ENCODE measurements around the gene FAAP20. TPM values are rescaled to one million over a fixed set of nuclear protein-coding genes. Genes with fewer than 3 reads are reported as not detected.

The FAAP20 gene
- total and polyA plus RNA-seq, 9 donors = 17.0 to 56.4 (median 45.2) TPM

DNA sequence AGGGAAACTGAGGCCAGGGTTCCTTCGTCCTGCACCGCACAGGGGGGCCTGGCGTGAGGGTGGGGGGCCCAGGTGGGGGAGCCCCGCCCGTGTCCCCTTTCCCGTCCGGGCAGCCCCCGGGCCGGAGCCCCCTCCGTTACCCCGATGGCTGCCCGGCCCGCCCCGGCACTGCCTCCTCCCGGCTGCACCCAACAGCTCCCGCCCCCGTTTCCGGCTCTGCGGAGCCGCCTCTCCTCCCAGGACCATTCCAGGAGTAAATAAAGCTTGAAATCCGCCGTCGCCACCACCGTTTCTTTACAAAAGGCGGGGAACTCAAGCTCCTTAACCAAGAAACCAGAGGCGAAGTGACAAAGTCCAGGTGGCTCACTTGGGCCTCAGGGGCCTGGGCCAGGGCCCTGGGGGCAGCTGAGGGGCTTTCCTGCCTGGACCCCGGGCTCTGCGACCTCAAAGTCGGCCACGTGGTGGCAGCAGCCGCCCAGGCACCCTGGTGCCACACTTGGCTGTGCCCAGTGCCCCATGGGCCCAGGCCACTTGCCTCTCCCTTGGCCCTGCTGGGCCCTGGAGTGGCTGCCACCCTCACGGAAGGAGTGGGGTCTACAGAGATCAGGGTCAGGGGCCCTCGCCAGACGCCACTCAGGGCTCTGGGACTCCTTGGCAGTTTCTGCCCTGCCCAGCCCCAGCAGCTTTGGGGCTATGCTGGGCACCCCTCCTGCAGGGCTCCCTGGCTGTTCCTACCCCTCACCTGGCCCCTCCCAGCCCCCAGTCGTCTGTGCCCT, 514 bp upstream of the FAAP20 start:
- Histone ChIP-seq H3K36me3 (ENCODE audit: control insufficient read depth, insufficient read depth, low read length) (peaks cover 3% of the 10 kb centered on the region), H3K4me3 (ENCODE audit: low read length) (peak overlapping the region; percentile 70), H3K9me3 (replicated peaks; ENCODE audit: control insufficient read depth, low read depth, low read length) (no peaks in the 10 kb centered on the region), H3K27me3 (ENCODE audit: control insufficient read depth, insufficient read depth, low read length) (no peaks in the 10 kb centered on the region), H3K4me1 (ENCODE audit: control insufficient read depth, insufficient read depth, low read length) (peaks cover 67% of the 10 kb centered on the region), H3K27ac (ENCODE audit: low read length) (peak overlapping the region; percentile 95)
- 3% methylated on average over 32 of the region's 35 CpGs for WGBS (ENCODE audit: insufficient coverage)
- peak; percentile 95 for DNase-seq

- no peak for DNase-seq
- Histone ChIP-seq H3K27ac (ENCODE audit: low read length) (peak overlapping the region; percentile 65), H3K4me1 (ENCODE audit: control insufficient read depth, insufficient read depth, low read length) (peaks cover 66% of the 10 kb centered on the region), H3K9me3 (replicated peaks; ENCODE audit: control insufficient read depth, low read depth, low read length) (no peaks in the 10 kb centered on the region), H3K4me3 (ENCODE audit: low read length) (peak overlapping the region; percentile 18), H3K27me3 (ENCODE audit: control insufficient read depth, insufficient read depth, low read length) (no peaks in the 10 kb centered on the region), H3K36me3 (ENCODE audit: control insufficient read depth, insufficient read depth, low read length) (peaks cover 3% of the 10 kb centered on the region)
- 53% methylated on average over 39 of the region's 44 CpGs for WGBS (ENCODE audit: insufficient coverage)
These were observed 874 bp downstream of the FAAP20 start for GRCh38 chr1:2193514-2194281.

DNA sequence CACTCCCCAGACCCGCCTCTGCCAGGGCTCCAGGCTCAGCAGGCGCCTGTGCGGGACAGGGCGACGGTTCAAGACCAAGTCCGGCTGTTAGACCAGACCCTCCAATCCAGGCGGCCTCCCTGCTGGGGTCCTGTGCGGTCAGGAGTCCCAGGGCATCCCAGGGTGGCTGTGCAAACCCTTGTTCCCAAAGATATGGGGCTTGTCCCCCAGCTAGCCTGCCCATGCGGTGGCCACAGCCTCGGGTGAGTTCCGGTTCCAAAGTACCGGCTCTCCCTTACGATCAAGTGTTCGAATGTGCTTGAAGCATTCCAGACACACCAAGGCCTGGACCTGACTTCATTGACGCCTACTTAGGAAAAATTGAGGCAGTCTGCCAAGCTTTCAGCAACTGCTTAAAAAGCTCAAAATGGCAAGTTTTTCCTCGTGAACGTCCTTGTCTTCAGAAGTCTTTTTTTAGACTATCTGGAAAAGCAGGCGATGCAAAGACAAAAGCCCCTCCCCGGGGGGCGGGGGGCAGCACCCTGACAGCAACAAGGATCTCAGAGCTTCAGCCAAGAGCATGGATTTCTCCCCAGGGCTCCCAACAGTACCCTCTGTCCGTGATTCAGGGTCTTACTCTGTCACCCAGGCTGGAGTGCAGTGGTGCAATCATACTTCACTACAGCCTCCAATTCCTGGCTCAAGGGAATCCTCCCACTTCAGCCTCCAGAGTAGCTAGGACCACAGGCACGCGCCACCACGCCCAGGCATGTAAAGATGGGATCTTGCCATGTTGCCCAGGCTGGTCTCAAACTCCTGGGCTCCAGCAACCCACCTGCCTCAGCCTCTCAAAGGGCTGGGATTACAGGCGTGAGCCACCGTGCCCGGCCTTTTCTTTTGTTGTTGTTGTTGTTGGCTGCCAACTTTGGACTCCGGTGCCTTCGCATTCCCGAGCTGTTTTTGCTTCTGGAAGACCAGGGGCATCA, 2.3 kb downstream of the FAAP20 start:
- no peaks in the 10 kb centered on the region for H3K27me3 ChIP-seq (ENCODE audit: control insufficient read depth, insufficient read depth, low read length)
- peaks cover 3% of the 10 kb centered on the region for H3K36me3 ChIP-seq (ENCODE audit: control insufficient read depth, insufficient read depth, low read length)
- no peaks in the 10 kb centered on the region for H3K9me3 ChIP-seq (replicated peaks; ENCODE audit: control insufficient read depth, low read depth, low read length)
- H3K4me3 ChIP-seq (ENCODE audit: low read length) = no peak overlapping the region
- H3K4me1 ChIP-seq (ENCODE audit: control insufficient read depth, insufficient read depth, low read length) = peaks cover 59% of the 10 kb centered on the region
- H3K27ac ChIP-seq (ENCODE audit: low read length) = peak overlapping the region; percentile 81
- peak; percentile 93 for DNase-seq
- 48% methylated on average over 24 of the region's 30 CpGs for WGBS (ENCODE audit: insufficient coverage)

DNA sequence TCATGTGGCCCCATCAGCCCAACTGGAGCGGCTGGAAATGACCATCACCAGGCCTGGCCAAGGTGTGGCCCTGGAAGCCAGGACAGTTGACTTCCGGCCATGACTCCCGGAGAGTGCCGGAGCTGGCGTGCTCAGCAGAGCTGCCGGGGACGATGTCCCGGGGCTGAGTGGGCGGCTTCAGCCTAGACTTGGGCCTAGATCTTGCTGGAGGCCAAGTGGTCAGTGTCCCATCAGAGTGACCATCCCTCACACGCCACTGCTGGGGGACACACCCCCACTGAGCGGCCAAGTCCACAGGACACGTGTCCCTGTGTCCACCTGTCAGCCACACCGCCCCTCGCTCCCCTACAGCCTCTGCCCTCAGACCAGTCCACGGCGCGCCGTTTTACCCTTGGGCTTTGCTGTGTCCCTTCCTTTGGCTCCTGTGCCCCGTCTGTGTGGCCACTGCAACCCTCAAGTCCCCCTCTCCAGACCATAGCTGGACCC, 4.0 kb downstream of the FAAP20 start:
- peaks cover 52% of the 10 kb centered on the region for H3K4me1 ChIP-seq (ENCODE audit: control insufficient read depth, insufficient read depth, low read length)
- H3K4me3 ChIP-seq (ENCODE audit: low read length) = peak overlapping the region; percentile 58
- peaks cover 6% of the 10 kb centered on the region for H3K36me3 ChIP-seq (ENCODE audit: control insufficient read depth, insufficient read depth, low read length)
- peak; percentile 45 for DNase-seq
- peak overlapping the region; percentile 97 for H3K27ac ChIP-seq (ENCODE audit: low read length)
- H3K27me3 ChIP-seq (ENCODE audit: control insufficient read depth, insufficient read depth, low read length) = no peaks in the 10 kb centered on the region
- H3K9me3 ChIP-seq (replicated peaks; ENCODE audit: control insufficient read depth, low read depth, low read length) = no peaks in the 10 kb centered on the region
- WGBS (ENCODE audit: insufficient coverage) = 62% methylated on average over 19 of the region's 19 CpGs

DNA sequence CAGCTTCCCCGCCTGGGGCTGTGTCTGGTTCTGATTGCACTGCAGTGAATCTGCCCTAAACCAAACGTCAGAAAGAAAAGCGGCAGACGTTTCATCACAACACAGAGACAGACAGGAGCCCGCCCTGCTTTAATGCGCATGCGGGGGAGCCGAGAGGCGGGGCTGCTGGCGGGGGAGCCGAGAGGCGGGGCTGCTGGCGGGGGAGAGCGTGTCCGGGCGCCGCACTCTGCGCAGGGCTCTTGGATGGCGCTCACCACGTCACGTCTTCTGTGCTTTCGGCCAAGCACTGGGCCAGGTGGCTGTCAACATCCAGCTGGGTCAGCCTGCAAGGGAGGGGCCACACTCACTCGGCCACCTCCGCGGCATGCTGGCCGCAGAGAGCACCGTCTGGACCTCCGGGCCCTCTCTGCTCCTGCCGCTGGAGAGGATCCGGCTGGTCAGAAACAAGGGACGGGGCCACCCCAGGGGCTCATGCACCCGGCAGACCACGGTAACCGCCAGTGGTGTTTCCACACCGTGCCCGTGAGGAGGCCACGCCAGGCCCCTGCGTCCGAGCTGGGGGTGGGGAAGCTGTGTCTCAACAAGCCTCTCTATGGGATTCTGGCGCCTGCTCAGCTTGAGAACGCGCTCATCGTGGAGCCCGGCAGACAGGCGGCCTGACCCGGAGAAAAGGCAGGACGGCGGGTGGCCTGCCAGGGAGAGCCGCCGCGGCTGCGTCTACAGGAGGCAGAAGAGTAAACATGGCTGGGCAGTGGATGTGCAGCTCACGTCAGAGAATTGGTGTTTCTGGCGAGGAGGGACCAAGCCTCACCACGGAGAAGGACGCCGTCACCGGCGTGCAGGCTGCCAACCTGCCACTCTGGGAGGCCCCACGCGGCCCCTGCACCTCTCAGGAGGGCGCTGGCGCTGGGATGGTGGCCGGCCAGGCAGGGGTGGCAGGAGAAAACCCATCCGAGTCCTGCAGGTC, 4.8 kb downstream of the FAAP20 start:
- Histone ChIP-seq H3K36me3 (ENCODE audit: control insufficient read depth, insufficient read depth, low read length) (peaks cover 12% of the 10 kb centered on the region), H3K9me3 (replicated peaks; ENCODE audit: control insufficient read depth, low read depth, low read length) (no peaks in the 10 kb centered on the region), H3K27me3 (ENCODE audit: control insufficient read depth, insufficient read depth, low read length) (no peaks in the 10 kb centered on the region), H3K27ac (ENCODE audit: low read length) (peak overlapping the region; percentile 97), H3K4me1 (ENCODE audit: control insufficient read depth, insufficient read depth, low read length) (peaks cover 45% of the 10 kb centered on the region), H3K4me3 (ENCODE audit: low read length) (peak overlapping the region; percentile 58)
- WGBS (ENCODE audit: insufficient coverage) = 8% methylated on average over 60 of the region's 65 CpGs
- peak; percentile 98 for DNase-seq

DNA sequence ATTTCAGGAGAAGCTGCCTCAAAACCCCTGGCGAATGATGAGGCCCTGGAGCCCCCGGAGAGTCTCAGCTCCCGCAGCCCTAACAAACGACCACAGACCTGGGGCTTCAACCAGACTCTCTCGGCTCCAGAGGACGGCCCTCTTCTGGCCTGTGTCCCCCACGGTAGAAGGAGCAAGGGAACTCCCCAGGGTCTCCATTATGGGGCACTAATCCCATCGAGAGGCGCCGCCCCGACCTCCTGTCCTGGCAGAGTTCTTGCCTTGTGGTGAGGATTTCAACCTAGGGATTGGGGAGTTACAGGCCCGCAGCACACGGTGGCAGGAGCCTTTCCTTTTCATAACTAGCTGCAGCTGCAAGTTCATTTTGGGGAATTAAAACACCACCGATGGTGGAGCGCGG, 6.2 kb downstream of the FAAP20 start:
- H3K4me1 ChIP-seq (ENCODE audit: control insufficient read depth, insufficient read depth, low read length) = peaks cover 37% of the 10 kb centered on the region
- H3K4me3 ChIP-seq (ENCODE audit: low read length) = no peak overlapping the region
- no peaks in the 10 kb centered on the region for H3K9me3 ChIP-seq (replicated peaks; ENCODE audit: control insufficient read depth, low read depth, low read length)
- no peak overlapping the region for H3K27ac ChIP-seq (ENCODE audit: low read length)
- H3K36me3 ChIP-seq (ENCODE audit: control insufficient read depth, insufficient read depth, low read length) = peaks cover 18% of the 10 kb centered on the region
- no peaks in the 10 kb centered on the region for H3K27me3 ChIP-seq (ENCODE audit: control insufficient read depth, insufficient read depth, low read length)
- DNase-seq = no peak
- 74% methylated on average over 11 of the region's 16 CpGs for whole genome bisulfite sequencing (ENCODE audit: insufficient coverage)

DNA sequence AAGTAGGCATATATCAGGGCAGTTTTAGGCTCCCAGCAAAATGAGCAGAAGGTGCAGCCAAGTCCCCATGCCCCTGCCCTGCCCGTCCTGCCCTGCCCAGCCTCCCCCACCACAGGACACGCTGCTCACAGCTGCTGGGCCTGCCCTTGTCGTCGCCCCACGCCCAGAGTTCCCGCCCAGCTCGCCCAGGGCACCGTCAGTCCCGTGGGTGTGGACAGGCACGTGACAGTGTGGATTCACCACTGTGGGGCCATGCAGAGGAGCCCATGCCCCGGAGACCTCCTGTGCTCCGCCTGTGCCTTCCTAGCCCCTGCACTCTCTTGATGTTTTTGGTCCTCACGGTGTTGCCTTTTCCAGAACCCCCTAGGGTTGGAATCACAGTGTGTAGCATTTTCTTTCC, 7.0 kb downstream of the FAAP20 start:
- H3K27me3 ChIP-seq (ENCODE audit: control insufficient read depth, insufficient read depth, low read length) = no peaks in the 10 kb centered on the region
- H3K4me3 ChIP-seq (ENCODE audit: low read length) = no peak overlapping the region
- no peak for DNase-seq
- H3K9me3 ChIP-seq (replicated peaks; ENCODE audit: control insufficient read depth, low read depth, low read length) = no peaks in the 10 kb centered on the region
- H3K27ac ChIP-seq (ENCODE audit: low read length) = no peak overlapping the region
- 67% methylated on average over 12 of the region's 13 CpGs for WGBS (ENCODE audit: insufficient coverage)
- peaks cover 32% of the 10 kb centered on the region for H3K4me1 ChIP-seq (ENCODE audit: control insufficient read depth, insufficient read depth, low read length)
- peaks cover 18% of the 10 kb centered on the region for H3K36me3 ChIP-seq (ENCODE audit: control insufficient read depth, insufficient read depth, low read length)

DNA sequence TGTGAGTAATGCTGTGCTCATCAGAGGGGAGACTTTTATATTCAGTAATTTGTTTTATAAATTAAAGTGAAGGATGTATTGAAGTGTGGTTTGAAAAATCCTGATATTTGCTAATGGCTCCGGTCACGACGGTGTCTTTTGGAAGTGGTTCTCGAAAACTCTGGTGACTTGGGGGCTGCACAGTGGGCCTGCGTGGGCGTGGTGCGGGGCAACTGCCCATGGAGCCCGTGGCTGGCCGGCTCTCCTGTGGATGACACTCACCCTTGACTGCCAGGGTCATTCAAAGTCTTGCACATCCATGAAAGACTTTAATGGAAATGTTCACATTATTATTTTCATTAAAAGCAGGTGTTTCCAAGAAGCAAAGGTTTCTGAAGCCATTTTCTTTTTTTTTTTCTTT, 7.7 kb downstream of the FAAP20 start:
- no peak overlapping the region for H3K27ac ChIP-seq (ENCODE audit: low read length)
- WGBS (ENCODE audit: insufficient coverage) = 93% methylated on average over 7 of the region's 9 CpGs
- no peak for DNase-seq
- H3K27me3 ChIP-seq (ENCODE audit: control insufficient read depth, insufficient read depth, low read length) = no peaks in the 10 kb centered on the region
- no peak overlapping the region for H3K4me3 ChIP-seq (ENCODE audit: low read length)
- no peaks in the 10 kb centered on the region for H3K9me3 ChIP-seq (replicated peaks; ENCODE audit: control insufficient read depth, low read depth, low read length)
- H3K36me3 ChIP-seq (ENCODE audit: control insufficient read depth, insufficient read depth, low read length) = peaks cover 18% of the 10 kb centered on the region
- peaks cover 25% of the 10 kb centered on the region for H3K4me1 ChIP-seq (ENCODE audit: control insufficient read depth, insufficient read depth, low read length)

Data from muscle of leg (tissue), 11 donors.